Karpas-422 (cell line): ENCODE measurements around the gene PLAU. TPM values are rescaled to one million over a fixed set of nuclear protein-coding genes. Genes with fewer than 3 reads are reported as not detected.
"Not testable (repeated sequence)": the region's sequence is repeated elsewhere in the genome, so short reads cannot be mapped to it uniquely, and the experiment has no call there.

Source experiments
- DNase-seq: peaks from one replicate; pipeline ENCODE4 v3.0.0-alpha.2; 2015
- H2AFZ ChIP-seq: fragments of 200-600 bp; sonication (generic); 2 replicates; pipeline ENCODE4 v1.6.1; 2014; ENCODE audit warnings: antibody characterized with exemption, low read length, mixed read lengths
- H3K27ac ChIP-seq: fragments of 200-600 bp; sonication (generic); 2 replicates; pipeline ENCODE4 v1.5.1; 2014; ENCODE audit warnings: mild to moderate bottlenecking, low read length, moderate library complexity
- H3K27me3 ChIP-seq: fragments of 200-600 bp; sonication (generic); 2 replicates; pipeline ENCODE4 v1.6.1; 2014; ENCODE audit warnings: low read length, mixed read lengths
- H3K36me3 ChIP-seq: fragments of 200-600 bp; sonication (generic); 2 replicates; pipeline ENCODE4 v1.6.1; 2014; ENCODE audit warnings: low read length, mixed read lengths; ENCODE audit not compliant: insufficient read depth
- H3K4me1 ChIP-seq: fragments of 200-600 bp; sonication (generic); 2 replicates; pipeline ENCODE4 v1.6.1; 2014; ENCODE audit warnings: mild to moderate bottlenecking, low read length, mixed read lengths
- H3K4me2 ChIP-seq: fragments of 200-600 bp; sonication (generic); 2 replicates; pipeline ENCODE4 v1.6.1; 2014; ENCODE audit warnings: low read length, low read depth, mild to moderate bottlenecking; ENCODE audit not compliant: poor library complexity, severe bottlenecking
- H3K4me3 ChIP-seq: fragments of 200-600 bp; sonication (generic); 2 replicates; pipeline ENCODE4 v1.5.1; 2014; ENCODE audit warnings: mild to moderate bottlenecking, antibody characterized with exemption, low read length, mixed read lengths
- H3K79me2 ChIP-seq: fragments of 200-600 bp; sonication (generic); 2 replicates; pipeline ENCODE4 v1.6.1; 2014; ENCODE audit warnings: mild to moderate bottlenecking, low read length, mixed read lengths
- H3K9ac ChIP-seq: fragments of 200-600 bp; sonication (generic); 2 replicates; pipeline ENCODE4 v1.6.0; 2014; ENCODE audit warnings: low read length
- H3K9me2 ChIP-seq: fragments of 200-600 bp; sonication (generic), shearing (Covaris generic); replicated peaks from 2 replicates; pipeline ENCODE4 v1.6.0; 2014; ENCODE audit warnings: mild to moderate bottlenecking, low read length, moderate library complexity; ENCODE audit not compliant: insufficient read depth
- H3K9me3 ChIP-seq: fragments of 300-700, 200-600 bp; sonication (generic); 2 replicates; pipeline ENCODE4 v1.6.1; 2014; ENCODE audit warnings: low read length, mixed read lengths
- H4K20me1 ChIP-seq: fragments of 200-600 bp; sonication (generic); 2 replicates; pipeline ENCODE4 v1.6.1; 2014; ENCODE audit warnings: mild to moderate bottlenecking, antibody characterized with exemption, low read length, low read depth; ENCODE audit not compliant: insufficient read depth
- total RNA-seq: library from RNA; depleted of rRNA; stranded (reverse); fragments of >200 nt; shearing (Covaris generic); gene quantifications from 2 replicates; pipeline ENCODE4 v1.2.3, GENCODE V29; 2014; ENCODE audit warnings: low replicate concordance

Gene PLAU
- total RNA-seq, 1 experiment from 2014 or later, result 3.2 TPM

GRCh38 chr10:73889014-73889413 lies 21.9 kb upstream of the PLAU start:
- no peaks in the 10 kb centered on the region for H4K20me1 ChIP-seq
- H3K9me3 ChIP-seq, result no peaks in the 10 kb centered on the region
- H3K79me2 ChIP-seq, result no peaks in the 10 kb centered on the region
- DNase-seq, result peak; percentile 70
- no peaks in the 10 kb centered on the region for H3K36me3 ChIP-seq
- no peak overlapping the region for H3K4me3 ChIP-seq
- no peak overlapping the region for H2AFZ ChIP-seq
- H3K27me3 ChIP-seq, result no peaks in the 10 kb centered on the region
- H3K27ac ChIP-seq, result no peak overlapping the region
- H3K4me1 ChIP-seq, result peaks cover 8% of the 10 kb centered on the region
- no peak overlapping the region for H3K4me2 ChIP-seq
- no peak overlapping the region for H3K9ac ChIP-seq
- no peaks in the 10 kb centered on the region for H3K9me2 ChIP-seq

GRCh38 chr10:73889416-73889815 lies 21.5 kb upstream of the PLAU start:
- H3K27ac ChIP-seq, H3K27me3 ChIP-seq, DNase-seq, H2AFZ ChIP-seq, H3K36me3 ChIP-seq, H3K4me3 ChIP-seq, H3K9me2 ChIP-seq, H3K9ac ChIP-seq, H3K4me2 ChIP-seq, H3K4me1 ChIP-seq, H4K20me1 ChIP-seq, H3K9me3 ChIP-seq, H3K79me2 ChIP-seq: not testable (repeated sequence)

- H3K4me3 ChIP-seq, result no peak overlapping the region
- H3K27me3 ChIP-seq, result no peaks in the 10 kb centered on the region
- H3K9ac ChIP-seq, result no peak overlapping the region
Observed at GRCh38 chr10:73890261-73890660, 20.7 kb upstream of the PLAU start.

GRCh38 chr10:73890830-73891229 lies 20.1 kb upstream of the PLAU start:
- not testable (repeated sequence) for H3K27me3 ChIP-seq, H3K4me3 ChIP-seq, H3K36me3 ChIP-seq, H3K4me2 ChIP-seq, H4K20me1 ChIP-seq, H3K9me2 ChIP-seq, H3K79me2 ChIP-seq, H3K9me3 ChIP-seq, H3K9ac ChIP-seq, H2AFZ ChIP-seq, H3K4me1 ChIP-seq, DNase-seq, H3K27ac ChIP-seq

More at GRCh38 chr10:73890261-73890660, 20.7 kb upstream of the PLAU start:
- Histone ChIP-seq H3K36me3 (no peaks in the 10 kb centered on the region), H3K4me2 (no peak overlapping the region), H3K79me2 (no peaks in the 10 kb centered on the region), H3K27ac (no peak overlapping the region), H3K4me1 (peaks cover 8% of the 10 kb centered on the region), H3K9me3 (no peaks in the 10 kb centered on the region), H3K9me2 (no peaks in the 10 kb centered on the region), H4K20me1 (no peaks in the 10 kb centered on the region), H2AFZ (no peak overlapping the region)
- no peak for DNase-seq

- H3K9me2 ChIP-seq, result no peaks in the 10 kb centered on the region
- H3K27me3 ChIP-seq, result no peaks in the 10 kb centered on the region
- no peak overlapping the region for H3K9ac ChIP-seq
- no peaks in the 10 kb centered on the region for H3K36me3 ChIP-seq
- no peak overlapping the region for H3K4me3 ChIP-seq
- no peaks in the 10 kb centered on the region for H3K79me2 ChIP-seq
- H3K4me1 ChIP-seq, result peaks cover 8% of the 10 kb centered on the region
- H3K4me2 ChIP-seq, result no peak overlapping the region
- no peak overlapping the region for H3K27ac ChIP-seq
- no peak overlapping the region for H2AFZ ChIP-seq
- DNase-seq, result no peak
- H4K20me1 ChIP-seq, result no peaks in the 10 kb centered on the region
- no peaks in the 10 kb centered on the region for H3K9me3 ChIP-seq
Observed at GRCh38 chr10:73891540-73891939, 19.4 kb upstream of the PLAU start.

DNA sequence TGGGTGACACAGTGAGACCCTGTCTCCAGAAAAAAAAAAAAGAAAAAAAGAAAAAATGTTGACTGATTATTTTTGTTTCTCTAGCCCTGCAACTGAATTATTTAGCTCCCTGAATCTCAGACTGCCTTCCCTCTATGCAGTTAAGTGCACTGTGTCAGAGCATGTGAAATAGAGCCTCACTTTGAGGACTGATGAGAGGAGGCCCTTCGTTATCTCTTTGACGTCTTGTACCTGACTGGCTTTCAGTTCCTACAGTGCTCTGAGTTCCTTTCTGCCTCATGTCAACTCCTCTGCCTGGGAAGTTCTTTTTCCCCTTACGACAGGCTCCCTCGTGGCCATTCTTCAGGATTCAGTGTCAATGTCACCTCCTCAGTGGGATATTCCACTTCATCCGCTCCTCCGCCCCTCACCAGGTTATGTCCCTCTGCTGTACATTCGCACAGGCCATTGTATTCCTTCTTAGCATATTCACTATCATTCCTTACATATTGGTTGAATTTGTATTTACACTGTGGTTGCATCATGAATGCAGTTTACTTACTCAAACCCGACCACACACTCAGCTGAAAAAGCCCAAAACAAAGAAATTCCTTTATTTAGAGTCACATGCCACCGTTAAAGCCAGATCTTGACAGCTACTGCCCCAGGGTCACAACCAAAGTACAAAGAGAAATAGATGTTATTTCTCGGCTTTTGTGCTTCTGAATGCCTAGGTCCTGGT lies 18.5 kb upstream of the PLAU start:
- H2AFZ ChIP-seq, result no peak overlapping the region
- no peaks in the 10 kb centered on the region for H3K27me3 ChIP-seq

DNA sequence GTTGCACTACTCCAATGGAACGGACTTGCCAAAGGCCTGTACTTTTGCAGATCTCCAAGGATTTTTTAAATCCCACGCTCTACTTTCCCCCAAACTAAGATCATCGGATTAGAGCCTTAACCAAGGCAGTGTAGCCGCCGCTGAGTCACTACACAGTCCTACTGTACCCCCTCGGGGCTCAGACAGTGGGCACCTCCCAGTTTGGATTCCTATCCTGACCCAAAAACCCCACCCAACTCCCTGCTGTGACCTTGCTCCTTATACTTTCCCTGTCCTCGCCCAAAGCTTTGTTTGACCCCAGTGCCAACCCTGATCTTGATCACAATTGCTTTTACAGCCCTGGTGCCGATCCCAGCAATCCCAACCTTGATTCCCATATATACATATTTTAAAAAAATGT lies 17.5 kb upstream of the PLAU start:
- Histone ChIP-seq H3K36me3 (no peaks in the 10 kb centered on the region), H3K4me2 (no peak overlapping the region), H3K79me2 (no peaks in the 10 kb centered on the region), H3K27ac (no peak overlapping the region), H3K9me2 (no peaks in the 10 kb centered on the region), H3K9me3 (no peaks in the 10 kb centered on the region), H3K4me1 (peaks cover 8% of the 10 kb centered on the region), H3K4me3 (no peak overlapping the region), H2AFZ (no peak overlapping the region), H3K9ac (no peak overlapping the region), H3K27me3 (no peaks in the 10 kb centered on the region), H4K20me1 (no peaks in the 10 kb centered on the region)
- no peak for DNase-seq

More for the DNA sequence above, 18.5 kb upstream of the PLAU start:
- H3K9me3 ChIP-seq, result no peaks in the 10 kb centered on the region
- H3K9me2 ChIP-seq, result no peaks in the 10 kb centered on the region
- H3K4me3 ChIP-seq, result no peak overlapping the region
- H3K27ac ChIP-seq, result no peak overlapping the region
- H3K9ac ChIP-seq, result no peak overlapping the region
- H3K79me2 ChIP-seq, result no peaks in the 10 kb centered on the region
- H3K36me3 ChIP-seq, result no peaks in the 10 kb centered on the region
- DNase-seq, result no peak
- no peaks in the 10 kb centered on the region for H4K20me1 ChIP-seq
- H3K4me1 ChIP-seq, result peaks cover 8% of the 10 kb centered on the region
- H3K4me2 ChIP-seq, result no peak overlapping the region

DNA sequence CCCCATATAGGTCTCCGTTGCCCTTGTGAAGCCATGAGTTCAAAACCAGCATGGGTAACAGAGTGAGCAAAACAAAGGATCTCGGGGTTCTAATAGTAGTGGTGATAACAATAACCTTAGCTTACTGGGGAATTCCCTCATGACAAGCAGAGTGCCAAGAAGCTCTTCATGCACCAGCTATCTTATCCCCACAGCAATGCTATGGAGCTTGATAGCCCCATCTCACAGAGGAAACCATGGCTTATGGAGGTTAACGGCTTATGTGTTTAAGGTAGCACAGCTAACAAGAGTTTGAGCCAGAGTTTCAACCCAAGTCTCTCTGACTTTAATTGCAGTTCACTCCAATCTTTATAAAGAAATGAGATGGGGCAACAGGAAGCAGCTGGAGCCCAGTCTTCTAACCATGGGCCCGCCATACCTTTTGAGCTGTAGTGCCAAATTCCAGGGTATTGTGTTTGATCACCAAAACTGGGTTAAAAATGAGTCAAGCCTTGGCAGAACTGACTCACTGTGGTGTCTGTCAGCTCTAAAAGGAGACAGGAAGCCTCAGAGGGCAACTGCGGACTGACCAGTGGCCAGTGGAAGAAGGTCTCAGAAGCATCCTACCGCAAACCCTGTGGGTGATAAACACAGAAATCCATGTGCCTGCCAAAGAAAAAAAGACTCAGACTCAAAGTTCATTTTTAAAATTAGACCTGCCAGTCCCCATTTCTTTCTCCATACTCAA lies 16.5 kb upstream of the PLAU start:
- no peaks in the 10 kb centered on the region for H3K9me2 ChIP-seq
- DNase-seq, result no peak
- no peaks in the 10 kb centered on the region for H3K36me3 ChIP-seq
- no peak overlapping the region for H3K4me3 ChIP-seq
- H4K20me1 ChIP-seq, result no peaks in the 10 kb centered on the region
- no peaks in the 10 kb centered on the region for H3K27me3 ChIP-seq
- H2AFZ ChIP-seq, result no peak overlapping the region
- H3K79me2 ChIP-seq, result no peaks in the 10 kb centered on the region
- H3K4me2 ChIP-seq, result no peak overlapping the region
- H3K9me3 ChIP-seq, result no peaks in the 10 kb centered on the region
- no peak overlapping the region for H3K9ac ChIP-seq
- peaks cover 3% of the 10 kb centered on the region for H3K4me1 ChIP-seq
- no peak overlapping the region for H3K27ac ChIP-seq
